Measurements from ENCODE around the gene SLC22A5. TPM values are rescaled to one million over a fixed set of nuclear protein-coding genes. Genes with fewer than 3 reads are reported as not detected.

The SLC22A5 gene
- total and polyA plus RNA-seq, 9 of the 15 experiments (the other 6 are each of a cell fraction or from before 2014, with no cell fraction given), result 3.0 to 16.6 (median 8.3) TPM

DNA sequence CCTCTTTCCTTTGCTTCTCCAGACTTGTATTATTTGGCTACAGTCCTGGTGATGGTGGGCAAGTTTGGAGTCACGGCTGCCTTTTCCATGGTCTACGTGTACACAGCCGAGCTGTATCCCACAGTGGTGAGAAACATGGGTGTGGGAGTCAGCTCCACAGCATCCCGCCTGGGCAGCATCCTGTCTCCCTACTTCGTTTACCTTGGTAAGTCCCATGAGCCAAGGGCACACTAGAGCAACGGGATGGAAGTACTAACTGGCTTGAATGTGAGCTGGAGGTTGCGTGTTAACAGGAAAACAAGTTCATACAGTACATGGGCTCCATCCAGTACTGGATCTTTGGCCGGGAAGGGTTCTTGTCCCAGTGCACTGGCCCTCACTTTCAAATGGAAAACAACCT, 22.9 kb downstream of the SLC22A5 start:
- BruUV-seq (replicated peaks), result no TSS peak
- no peak overlapping the region for H3K4me2 ChIP-seq (ENCODE audit: insufficient read depth, low read length)
- in situ Hi-C loops (cut with MboI), result loop anchor here (25.0 kb wide), 1 partner anchor 330 kb away; the partner anchor contains the start of genes CSF2 and IL3
- no peaks in the 10 kb centered on the region for H3K9me1 ChIP-seq (ENCODE audit: control insufficient read depth, insufficient read depth, low read length)
- no peak overlapping the region for H3K4me3 ChIP-seq
- FAIRE-seq, result no peak
- intact Hi-C loops (cut with micrococcal nuclease), result no loop called here
- H2AFZ ChIP-seq (ENCODE audit: low read depth, low read length), result no peak overlapping the region
- H3K9me3 ChIP-seq (replicated peaks; ENCODE audit: control insufficient read depth, insufficient read depth, low read depth, low read length), result no peaks in the 10 kb centered on the region
- DNase-seq (ENCODE audit: extremely low read depth in 1 of 4, low spot score in 3 of 4), result no peak
- H3K9ac ChIP-seq (ENCODE audit: insufficient read depth in 1 of 2, low read depth in 2 of 2, low read length in 2 of 2), result no peak overlapping the region
- H3K79me2 ChIP-seq (ENCODE audit: control insufficient read depth, insufficient read depth, low read length), result no peaks in the 10 kb centered on the region
- H4K20me1 ChIP-seq (replicated peaks; ENCODE audit: control insufficient read depth, insufficient read depth, low read length), result no peaks in the 10 kb centered on the region
- ATAC-seq, result no peak
- H3K4me1 ChIP-seq (replicated peaks in 1 of 2; ENCODE audit: control insufficient read depth in 2 of 2, insufficient read depth in 2 of 2, low read length in 2 of 2), result peaks cover 5% of the 10 kb centered on the region in 2 experiments; a peak in 2 of 5 replicates
- no peak overlapping the region for H3K27ac ChIP-seq (ENCODE audit: extremely low read depth, low read depth, low read length)
- TF ChIP-seq GTF2E2 (tag; IDR thresholded peaks at IDR 0.05) (no peak), ZNF766 (CRISPR knock-in tag; conservative IDR thresholded peaks at IDR 0.05) (no peak), ZNF589 (CRISPR knock-in tag; IDR thresholded peaks at IDR 0.05; ENCODE audit: low read depth) (no peak), MXI1 (IDR thresholded peaks at IDR 0.05; ENCODE audit: low read depth, low read length) (no peak), CBFA2T3 (IDR thresholded peaks at IDR 0.05) (no peak), ZNF431 (CRISPR knock-in tag; IDR thresholded peaks at IDR 0.05) (no peak), CAMTA2 (CRISPR knock-in tag; conservative IDR thresholded peaks at IDR 0.05) (no peak), PHF8 (IDR thresholded peaks at IDR 0.05; ENCODE audit: borderline replicate concordance, low read length) (no peak), IFI16 (CRISPR knock-in tag; IDR thresholded peaks at IDR 0.05) (no peak), ZNF76 (CRISPR knock-in tag; IDR thresholded peaks at IDR 0.05; ENCODE audit: borderline replicate concordance) (no peak), PRMT5 (CRISPR knock-in tag; IDR thresholded peaks at IDR 0.05) (no peak), HMG20A (CRISPR knock-in tag; conservative IDR thresholded peaks at IDR 0.05) (no peak), CBX8 (IDR thresholded peaks at IDR 0.05; ENCODE audit: borderline replicate concordance, extremely low read depth, low read depth, low read length, poor library complexity, severe bottlenecking) (no peak), PML (IDR thresholded peaks at IDR 0.05; ENCODE audit: low read length) (no peak), CEBPB (tag; IDR thresholded peaks at IDR 0.05) (no peak), ZNF830 (CRISPR knock-in tag; IDR thresholded peaks at IDR 0.05) (no peak), CREM (IDR thresholded peaks at IDR 0.05; ENCODE audit: low read depth) (no peak)
- TF ChIP-seq, protein P1, sequence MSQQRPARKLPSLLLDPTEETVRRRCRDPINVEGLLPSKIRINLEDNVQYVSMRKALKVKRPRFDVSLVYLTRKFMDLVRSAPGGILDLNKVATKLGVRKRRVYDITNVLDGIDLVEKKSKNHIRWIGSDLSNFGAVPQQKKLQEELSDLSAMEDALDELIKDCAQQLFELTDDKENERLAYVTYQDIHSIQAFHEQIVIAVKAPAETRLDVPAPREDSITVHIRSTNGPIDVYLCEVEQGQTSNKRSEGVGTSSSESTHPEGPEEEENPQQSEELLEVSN (IDR thresholded peaks at IDR 0.05; ENCODE audit: borderline replicate concordance in 1 of 2, extremely low read depth in 1 of 2, insufficient read depth in 1 of 2, insufficient read length in 1 of 2, low read depth in 1 of 2, low read length in 1 of 2, poor library complexity in 1 of 2, severe bottlenecking in 1 of 2), result no peak
- TF ChIP-seq, protein P2, sequence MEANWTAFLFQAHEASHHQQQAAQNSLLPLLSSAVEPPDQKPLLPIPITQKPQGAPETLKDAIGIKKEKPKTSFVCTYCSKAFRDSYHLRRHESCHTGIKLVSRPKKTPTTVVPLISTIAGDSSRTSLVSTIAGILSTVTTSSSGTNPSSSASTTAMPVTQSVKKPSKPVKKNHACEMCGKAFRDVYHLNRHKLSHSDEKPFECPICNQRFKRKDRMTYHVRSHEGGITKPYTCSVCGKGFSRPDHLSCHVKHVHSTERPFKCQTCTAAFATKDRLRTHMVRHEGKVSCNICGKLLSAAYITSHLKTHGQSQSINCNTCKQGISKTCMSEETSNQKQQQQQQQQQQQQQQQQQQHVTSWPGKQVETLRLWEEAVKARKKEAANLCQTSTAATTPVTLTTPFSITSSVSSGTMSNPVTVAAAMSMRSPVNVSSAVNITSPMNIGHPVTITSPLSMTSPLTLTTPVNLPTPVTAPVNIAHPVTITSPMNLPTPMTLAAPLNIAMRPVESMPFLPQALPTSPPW (CRISPR knock-in tag; IDR thresholded peaks at IDR 0.05), result no peak
- TF ChIP-seq, protein P3, sequence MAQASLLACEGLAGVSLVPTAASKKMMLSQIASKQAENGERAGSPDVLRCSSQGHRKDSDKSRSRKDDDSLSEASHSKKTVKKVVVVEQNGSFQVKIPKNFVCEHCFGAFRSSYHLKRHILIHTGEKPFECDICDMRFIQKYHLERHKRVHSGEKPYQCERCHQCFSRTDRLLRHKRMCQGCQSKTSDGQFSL (CRISPR knock-in tag; IDR thresholded peaks at IDR 0.05), result no peak
- TF ChIP-seq, protein P3 (tag; IDR thresholded peaks at IDR 0.05), result no peak
- ChIA-PET CTCF (ENCODE audit: low intra/inter-chr PET ratio) (no interaction called here), POLR2A (interaction anchor here (0.6 to 1.1 kb wide), 2 partner anchors 109 to 114 kb away, joined by 3 to 4 read pairs; no protein-coding TSS in a partner anchor)
- H3K36me3 ChIP-seq (ENCODE audit: control insufficient read depth, insufficient read depth, low read length), result peaks cover 63% of the 10 kb centered on the region; the same call in 2 of the 3 replicates
- WGBS (ENCODE audit: insufficient coverage, low coverage, missing lambda C conversion rate), result 67% methylated on average over 8 of the region's 8 CpGs
- no peaks in the 10 kb centered on the region for H3K27me3 ChIP-seq (ENCODE audit: control insufficient read depth in 2 of 2, insufficient read depth in 2 of 2, low read length in 2 of 2)
